CD14-positive monocyte (primary cell): ENCODE data around the gene ARFGEF3. TPM values are rescaled to one million over a fixed set of nuclear protein-coding genes. Genes with fewer than 3 reads are reported as not detected.

ENCODE experiments used
- DNase-seq, 3 donors: peaks; one replicate each; pipeline ENCODE4 v3.0.0-alpha.2; 2011 to 2022
- H2AFZ ChIP-seq: 2 replicates; pipeline ENCODE4 v1.6.0; 2012; ENCODE audit warnings: mild to moderate bottlenecking, low read depth, low read length, inconsistent platforms; ENCODE audit not compliant: insufficient read depth, poor library complexity, severe bottlenecking
- H3K27ac ChIP-seq, 2 donors: 1 replicate in 1 of 2; 2 replicates in 1 of 2; pipeline ENCODE4 v1.5.1; 2012 to 2013; ENCODE audit warnings: low read length in 2 of 2, control low read depth in 1 of 2, inconsistent platforms in 1 of 2, low read depth in 1 of 2, mild to moderate bottlenecking in 1 of 2
- H3K27me3 ChIP-seq, 2 donors: one replicate each; pipeline versions ENCODE4 v1.6.0 to v1.6.1; 2011 to 2013; ENCODE audit warnings: low read length in 2 of 2; ENCODE audit not compliant: control insufficient read depth in 2 of 2, insufficient read depth in 2 of 2
- H3K36me3 ChIP-seq, 2 donors: replicated peaks in 1 of 2; 1 replicate in 1 of 2; 2 replicates in 1 of 2; pipeline versions ENCODE4 v1.5.1 to v1.6.1; 2012 to 2013; ENCODE audit warnings: low read length in 2 of 2, control low read depth in 1 of 2, inconsistent platforms in 1 of 2, mild to moderate bottlenecking in 1 of 2; ENCODE audit not compliant: insufficient read depth in 2 of 2, control insufficient read depth in 1 of 2
- H3K4me1 ChIP-seq, 2 donors: 1 replicate in 1 of 2; 2 replicates in 1 of 2; pipeline versions ENCODE4 v1.5.1 to v1.6.1; 2012 to 2013; ENCODE audit warnings: low read length in 2 of 2, control low read depth in 1 of 2, inconsistent platforms in 1 of 2, mild to moderate bottlenecking in 1 of 2, moderate library complexity in 1 of 2; ENCODE audit not compliant: insufficient read depth in 2 of 2, control insufficient read depth in 1 of 2
- H3K4me2 ChIP-seq: replicated peaks from 2 replicates; pipeline ENCODE3; 2012; ENCODE audit warnings: low read length, moderate library complexity, mild to moderate bottlenecking; ENCODE audit not compliant: poor library complexity, severe bottlenecking; ENCODE audit errors: extremely low read depth
- H3K4me3 ChIP-seq, 3 experiments: fragments of 200-600 bp in 1 of 3; sonication (generic) in 1 of 3; replicated peaks in 1 of 3; 1 replicate in 2 of 3; 2 replicates in 1 of 3; pipeline ENCODE4 v1.5.1; 2011 to 2013; ENCODE audit warnings: low read length in 3 of 3, mild to moderate bottlenecking in 3 of 3, control low read depth in 2 of 3, low read depth in 2 of 3, inconsistent platforms in 1 of 3, moderate library complexity in 1 of 3
- H3K79me2 ChIP-seq: 2 replicates; pipeline ENCODE4 v1.6.0; 2012; ENCODE audit warnings: mild to moderate bottlenecking, control low read depth, inconsistent platforms, low read length, moderate library complexity; ENCODE audit not compliant: insufficient read depth
- H3K9ac ChIP-seq: 2 replicates; pipeline ENCODE4 v1.6.0; 2017; ENCODE audit warnings: low read length, mild to moderate bottlenecking; ENCODE audit not compliant: insufficient read depth, poor library complexity, severe bottlenecking
- H3K9me3 ChIP-seq, 2 donors: replicated peaks in 1 of 2; 1 replicate in 1 of 2; 2 replicates in 1 of 2; pipeline versions ENCODE4 v1.5.1 to v1.6.1; 2012 to 2013; ENCODE audit warnings: low read length in 2 of 2, control low read depth in 1 of 2; ENCODE audit not compliant: control insufficient read depth in 1 of 2, insufficient read depth in 1 of 2
- H4K20me1 ChIP-seq: 2 replicates; pipeline ENCODE4 v1.6.0; 2012; ENCODE audit warnings: mild to moderate bottlenecking, low read length, control low read depth, moderate library complexity; ENCODE audit not compliant: insufficient read depth
- H3K27ac Mint-ChIP-seq, 7 donors: one replicate each; pipeline ENCODE4 v1.8.0; 2020; ENCODE audit warnings: mild to moderate bottlenecking in 7 of 7, mixed read lengths in 7 of 7, moderate library complexity in 6 of 7, inconsistent platforms in 2 of 7
- H3K27me3 Mint-ChIP-seq, 3 donors: one replicate each; pipeline ENCODE4 v1.8.0; 2021 to 2022; ENCODE audit warnings: low read depth in 3 of 3, mild to moderate bottlenecking in 3 of 3, mixed read lengths in 3 of 3, moderate library complexity in 3 of 3, inconsistent platforms in 1 of 3
- H3K36me3 Mint-ChIP-seq, 2 donors: one replicate each; pipeline ENCODE4 v1.8.0; 2020; ENCODE audit warnings: mixed read lengths in 2 of 2, inconsistent platforms in 1 of 2, mild to moderate bottlenecking in 1 of 2
- H3K4me1 Mint-ChIP-seq: one replicate; pipeline ENCODE4 v1.8.0; 2020; ENCODE audit warnings: mild to moderate bottlenecking, mixed read lengths
- H3K4me3 Mint-ChIP-seq, 2 donors: one replicate each; pipeline ENCODE4 v1.8.0; 2020; ENCODE audit warnings: mild to moderate bottlenecking in 2 of 2, mixed read lengths in 2 of 2, moderate library complexity in 1 of 2
- H3K9me3 Mint-ChIP-seq, 7 donors: one replicate each; pipeline ENCODE4 v1.8.0; 2020 to 2022; ENCODE audit warnings: mixed read lengths in 7 of 7, mild to moderate bottlenecking in 6 of 7, moderate library complexity in 6 of 7, inconsistent platforms in 2 of 7
- CTCF ChIP-seq: fragments of 200-600 bp; IDR thresholded peaks from one replicate; pipeline ENCODE4 v1.8.0; 2022; ENCODE audit warnings: antibody characterized with exemption, mild to moderate bottlenecking
- WGBS: methylation state at CpG from one replicate; pipeline ENCODE4 v1.1.5; 2013; ENCODE audit warnings: missing lambda C conversion rate; ENCODE audit not compliant: insufficient coverage; 5-methylcytosine and 5-hydroxymethylcytosine counted together
- intact Hi-C, 2 donors: fragments of 100-400 bp; cut with micrococcal nuclease; formaldehyde crosslinking; loops; one replicate each; pipeline versions ENCODE4 v1.15.0 to v1.15.1; 2023
- polyA plus RNA-seq, 3 donors: library from polyadenylated mRNA; depleted of rRNA in 1 of 3; unstranded in 2 of 3; stranded (reverse) in 1 of 3; fragments of 300-500 nt in 2 of 3; fragments of >200 nt in 1 of 3; fragmentation: Illumina TruSeq in 2 of 3; gene quantifications; 1 replicate in 2 of 3; 2 replicates in 1 of 3; pipeline ENCODE4 v1.2.3, GENCODE V29; 2012 to 2021

The ARFGEF3 gene
- polyA plus RNA-seq, 3 donors = not detected

GRCh38 chr6:138374230-138374629 lies 212.5 kb downstream of the ARFGEF3 start:
- peaks cover 16% of the 10 kb centered on the region for H3K4me1 Mint-ChIP-seq
- peaks cover 3 to 15% of the 10 kb centered on the region in 2 donors for H3K4me1 ChIP-seq
- H3K27ac Mint-ChIP-seq = no peak overlapping the region
- intact Hi-C loops = no loop called here
- no peak overlapping the region for H3K4me3 Mint-ChIP-seq
- no peaks in the 10 kb centered on the region for H3K79me2 ChIP-seq
- no peak for DNase-seq
- peak overlapping the region; percentile 3 for H2AFZ ChIP-seq
- no peaks in the 10 kb centered on the region for H3K36me3 Mint-ChIP-seq
- no peaks in the 10 kb centered on the region for H3K27me3 ChIP-seq
- H3K27me3 Mint-ChIP-seq = peaks cover 0 to 2% (median 0%) of the 10 kb centered on the region in 3 donors
- H3K9ac ChIP-seq = no peak overlapping the region
- no peak overlapping the region for H3K27ac ChIP-seq
- H3K4me2 ChIP-seq = no peak overlapping the region
- no peaks in the 10 kb centered on the region for H4K20me1 ChIP-seq
- H3K4me3 ChIP-seq = no peak overlapping the region
- TF ChIP-seq CTCF = no peak
- H3K9me3 ChIP-seq = no peaks in the 10 kb centered on the region
- no peaks in the 10 kb centered on the region for H3K9me3 Mint-ChIP-seq
- no peaks in the 10 kb centered on the region for H3K36me3 ChIP-seq

DNA sequence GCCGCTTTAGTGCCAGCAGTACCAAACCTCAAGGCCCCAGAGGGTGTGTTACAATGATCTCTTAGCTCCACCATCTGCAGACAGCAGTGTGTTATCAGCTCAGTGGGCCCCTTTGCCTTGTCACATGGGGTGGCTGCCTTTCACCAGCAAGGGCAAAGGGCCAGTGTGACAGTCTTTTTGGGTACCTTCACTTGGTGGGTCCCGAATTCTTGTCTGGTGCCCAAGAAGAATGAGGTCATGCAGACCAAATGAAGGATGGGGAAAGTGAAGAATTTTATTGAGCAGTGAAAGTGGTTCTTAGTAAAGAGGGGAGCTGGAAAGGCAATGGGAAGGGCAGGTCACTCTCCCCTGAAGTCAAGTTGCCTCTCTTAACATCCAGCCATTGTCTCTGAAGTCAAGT lies 213.1 kb downstream of the ARFGEF3 start:
- H4K20me1 ChIP-seq = no peaks in the 10 kb centered on the region
- H3K36me3 ChIP-seq = no peaks in the 10 kb centered on the region
- Mint-ChIP-seq H3K9me3 (no peaks in the 10 kb centered on the region), H3K36me3 (no peaks in the 10 kb centered on the region), H3K4me3 (no peak overlapping the region), H3K27ac (no peak overlapping the region), H3K27me3 (peaks cover 0 to 2% (median 0%) of the 10 kb centered on the region in 3 donors), H3K4me1 (peaks cover 16% of the 10 kb centered on the region)
- no peaks in the 10 kb centered on the region for H3K79me2 ChIP-seq
- H2AFZ ChIP-seq = no peak overlapping the region
- H3K27me3 ChIP-seq = no peaks in the 10 kb centered on the region
- 86% methylated on average over 1 of the region's 2 CpGs for WGBS
- H3K27ac ChIP-seq = no peak overlapping the region
- no peak overlapping the region for H3K4me2 ChIP-seq
- intact Hi-C loops = no loop called here
- no peak for TF ChIP-seq CTCF
- H3K4me3 ChIP-seq = no peak overlapping the region
- peaks cover 3 to 15% of the 10 kb centered on the region in 2 donors for H3K4me1 ChIP-seq
- no peak for DNase-seq
- H3K9me3 ChIP-seq = no peaks in the 10 kb centered on the region
- no peak overlapping the region for H3K9ac ChIP-seq
